Measurements from ENCODE around the gene PDAP1.
"Not testable (repeated sequence)": the region's sequence is repeated elsewhere in the genome, so short reads cannot be mapped to it uniquely, and the experiment has no call there.

Gene PDAP1

GRCh38 chr7:99379043-99379577 is 29.3 kb downstream of the PDAP1 start:
- DNase-seq (ENCODE audit: low read depth in 2 of 2) = peak; percentile 23 to 39

GRCh38 chr7:99375070-99375807 is 33.2 kb downstream of the PDAP1 start:
- DNase-seq (ENCODE audit: low read depth in 2 of 2) = peak; percentile 21 to 54

GRCh38 chr7:99374111-99375064 is 34.0 kb downstream of the PDAP1 start, which contains the start of gene ARPC1B:
TSS of gene ARPC1B (plus strand) at chr7:99374730. CDS start at chr7:99385715, 10,985 bp downstream.
- DNase-seq (ENCODE audit: low read depth in 2 of 2) = peak; percentile 64 to 88

DNA sequence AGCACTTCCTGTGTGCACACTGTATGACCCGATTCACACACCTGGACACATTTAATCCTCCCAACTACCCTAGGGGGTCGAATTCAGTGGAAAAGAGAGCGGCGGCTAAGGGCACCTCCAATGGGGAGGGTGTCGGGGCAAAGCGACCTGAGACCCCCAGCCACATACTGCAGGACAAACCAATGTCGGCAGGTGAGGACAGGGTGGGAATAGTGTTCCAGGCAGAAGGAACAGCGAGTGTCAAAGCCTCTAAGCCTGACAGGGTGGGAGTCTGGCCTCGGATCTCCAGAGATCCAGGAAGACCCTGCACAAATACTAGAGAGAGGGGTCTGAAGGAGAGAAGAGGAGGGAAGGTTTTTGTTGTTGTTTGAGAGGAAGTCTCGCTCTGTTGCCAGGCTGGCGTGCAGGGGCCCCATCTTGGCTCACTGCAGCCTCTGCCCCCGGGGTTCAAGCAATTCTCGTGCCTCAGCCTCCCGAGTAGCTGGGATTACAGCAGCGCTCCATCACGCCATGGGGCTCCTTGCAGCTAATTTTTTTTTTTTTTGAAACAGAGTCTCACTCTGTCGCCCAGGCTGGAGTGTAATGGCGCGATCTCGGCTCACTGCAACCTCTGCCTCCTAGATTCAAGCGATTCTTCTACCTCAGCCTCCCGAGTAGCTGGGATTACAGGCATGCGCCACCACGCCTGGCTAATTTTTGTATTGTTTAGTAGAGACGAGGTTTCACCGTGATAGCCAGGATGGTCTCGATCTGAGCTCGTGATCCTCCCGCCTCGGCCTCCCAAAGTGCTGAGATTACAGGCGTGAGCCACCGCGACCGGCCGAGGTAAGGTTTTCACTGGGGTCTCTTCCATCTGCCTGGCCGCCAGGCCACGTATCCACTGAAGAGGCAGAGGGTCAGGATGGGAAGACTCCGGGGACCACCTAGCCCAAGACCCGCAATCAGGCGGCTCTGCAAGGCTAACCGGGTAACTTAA is 35.0 kb downstream of the PDAP1 start:
- DNase-seq (ENCODE audit: low read depth in 2 of 2) = no peak

- no peak for DNase-seq (ENCODE audit: low read depth in 2 of 2)
Measured at GRCh38 chr7:99372275-99373090, 35.9 kb downstream of the PDAP1 start.

- DNase-seq (ENCODE audit: low read depth in 2 of 2) = no peak
Measured at GRCh38 chr7:99371376-99371920, 36.9 kb downstream of the PDAP1 start.

DNA sequence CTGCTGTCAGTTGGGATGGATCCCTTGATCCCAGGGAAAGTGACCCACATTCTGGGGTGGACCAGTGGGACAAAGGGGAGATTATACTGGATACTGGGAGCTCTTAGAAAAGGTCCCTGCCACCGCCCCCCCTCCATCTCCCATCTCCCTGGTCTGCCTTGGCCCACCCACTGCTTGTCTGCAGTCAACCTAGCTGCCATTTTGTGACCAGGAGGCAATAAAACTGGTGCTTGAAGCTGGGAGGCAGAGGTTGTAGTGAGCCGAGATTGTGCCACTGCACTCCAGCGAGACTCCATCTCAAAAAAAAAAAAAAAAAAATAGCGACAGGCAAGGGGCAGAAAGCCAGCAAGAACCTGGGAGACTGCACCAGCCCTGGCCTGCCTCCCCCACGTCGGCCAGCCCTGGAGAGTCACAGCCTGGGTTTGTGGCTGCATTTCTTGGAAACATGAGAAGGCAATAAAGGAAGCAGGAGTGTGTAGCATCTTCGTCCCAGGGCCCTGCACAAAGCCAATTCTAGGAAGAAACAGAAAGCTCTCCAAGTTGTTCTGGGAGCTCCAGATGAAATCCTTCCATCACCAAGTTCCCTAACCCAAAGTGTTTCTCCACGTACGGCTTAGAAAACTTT is 38.5 kb downstream of the PDAP1 start:
- DNase-seq (ENCODE audit: low read depth in 2 of 2) = no peak

- DNase-seq (ENCODE audit: low read depth in 2 of 2) = no peak
Measured at GRCh38 chr7:99368750-99369389, 39.5 kb downstream of the PDAP1 start.

DNA sequence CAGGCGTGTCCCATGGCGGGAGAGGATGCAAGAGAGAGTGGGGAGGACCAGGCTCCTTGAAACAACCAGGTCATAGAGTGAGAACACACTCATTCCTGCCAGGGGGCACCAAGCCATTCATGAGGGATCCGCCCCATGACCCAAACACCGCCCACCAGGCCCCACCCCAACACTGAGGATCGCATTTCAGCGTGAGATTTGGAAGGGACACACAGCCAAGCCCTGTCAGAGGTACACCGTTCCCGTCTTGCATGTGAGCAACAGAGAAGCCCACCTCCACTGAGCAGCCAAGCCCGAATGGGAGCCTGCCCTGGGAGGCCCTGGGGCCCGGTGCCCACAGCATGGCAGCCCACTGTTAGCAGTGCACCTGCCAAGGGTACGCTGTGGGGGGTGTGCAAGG is 41.8 kb downstream of the PDAP1 start:
- DNase-seq (ENCODE audit: low read depth in 2 of 2) = no peak

DNA sequence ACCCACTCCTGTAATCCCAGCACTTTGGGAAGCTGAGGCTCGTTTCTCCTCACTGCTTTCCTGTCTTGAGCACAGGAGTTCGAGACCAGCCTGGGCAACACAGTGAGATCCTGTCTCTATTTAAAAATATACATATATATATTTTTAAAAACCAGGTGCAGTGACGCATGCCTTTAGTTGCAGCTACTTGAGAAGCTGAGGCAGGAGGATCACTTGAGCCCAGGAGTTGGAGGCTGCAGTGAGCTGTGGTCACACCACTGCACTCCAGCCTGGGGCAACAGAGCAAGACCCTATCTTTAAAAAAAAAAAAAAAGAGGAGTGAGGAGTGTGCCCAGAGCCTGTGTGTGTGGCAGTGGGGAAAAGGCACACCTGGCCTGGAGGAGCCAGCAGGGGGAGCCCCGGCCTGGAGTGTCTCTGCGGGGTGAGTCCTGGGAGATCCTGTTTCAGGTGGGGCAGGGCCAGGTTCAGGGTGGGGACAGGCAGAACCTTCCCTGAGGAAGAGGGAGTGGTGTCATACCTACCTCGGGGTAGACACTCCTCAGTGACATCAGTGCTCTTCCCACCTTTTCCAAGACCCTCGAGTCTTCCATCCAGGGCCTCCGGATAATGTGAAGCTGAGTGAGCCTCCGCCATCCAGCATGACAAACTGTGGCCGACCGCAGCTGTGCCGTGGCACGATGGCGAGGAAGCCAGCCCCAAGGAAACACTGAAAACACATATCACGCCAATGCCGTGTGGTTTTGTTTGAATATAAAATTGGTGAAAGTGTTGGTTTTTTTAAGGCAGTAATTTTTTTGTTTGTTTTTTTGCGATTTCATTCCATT is 42.9 kb downstream of the PDAP1 start:
- peak; percentile 43 to 44 for DNase-seq (ENCODE audit: low read depth in 2 of 2)

DNA sequence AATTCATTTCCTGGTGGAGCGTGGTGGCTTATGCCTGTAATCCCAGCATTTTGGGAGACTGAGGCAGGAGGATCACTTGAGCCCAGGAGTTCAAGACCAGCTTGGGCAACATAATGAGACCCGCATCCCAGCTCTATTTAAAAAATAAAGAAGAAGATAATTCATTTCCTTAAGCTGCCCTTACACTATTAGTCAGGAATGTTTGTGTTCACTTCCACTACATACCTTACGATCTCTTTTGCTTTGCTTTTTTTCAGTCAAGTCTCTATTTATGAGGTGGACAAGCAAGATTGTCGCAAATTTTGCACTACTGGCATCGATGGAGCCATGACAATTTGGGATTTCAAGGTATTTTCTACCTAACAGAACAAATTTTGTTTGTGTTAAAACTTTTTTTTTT is 45.1 kb downstream of the PDAP1 start:
- no peak for DNase-seq (ENCODE audit: low read depth in 2 of 2)

- no peak for DNase-seq (ENCODE audit: low read depth in 2 of 2)
Measured at GRCh38 chr7:99362801-99363200, 45.6 kb downstream of the PDAP1 start.

- DNase-seq (ENCODE audit: low read depth in 2 of 2) = no peak
Measured at GRCh38 chr7:99359465-99360154, 48.8 kb downstream of the PDAP1 start.

GRCh38 chr7:99358521-99358920 is 49.9 kb downstream of the PDAP1 start:
- not testable (repeated sequence) for DNase-seq (ENCODE audit: low read depth in 2 of 2)

- no peak for DNase-seq (ENCODE audit: low read depth in 2 of 2)
Measured at GRCh38 chr7:99357701-99358490, 50.5 kb downstream of the PDAP1 start.

- DNase-seq (ENCODE audit: low read depth in 2 of 2) = no peak
Measured at GRCh38 chr7:99355098-99355497, 53.3 kb downstream of the PDAP1 start.

DNA sequence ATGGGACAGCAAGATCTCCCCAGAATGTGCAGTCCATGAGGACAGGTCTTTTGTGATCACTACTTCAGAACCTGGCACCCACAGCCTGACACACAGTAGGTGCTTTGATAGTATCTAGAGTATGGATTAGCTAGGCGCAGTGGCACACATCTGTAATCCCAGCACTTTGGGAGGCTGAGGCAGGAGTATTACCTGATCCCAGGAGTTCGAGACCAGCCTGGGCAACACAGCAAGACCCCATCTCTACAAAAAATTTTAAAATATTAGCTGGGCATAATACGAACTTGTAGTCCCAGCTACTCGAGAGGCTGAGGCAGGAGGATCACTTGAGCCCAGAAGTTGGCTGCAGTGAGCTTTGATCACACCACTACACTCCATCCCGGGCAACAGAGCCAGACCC is 56.1 kb downstream of the PDAP1 start:
- no peak for DNase-seq (ENCODE audit: low read depth in 2 of 2)

All from stimulated activated CD8-positive, alpha-beta memory T cell treated with anti-CD3 and anti-CD28 coated beads, Interleukin-7, amount 100 ng/mL, for 4 hours (primary cell).